Measurements from ENCODE around the gene NSL1.
"Not testable (repeated sequence)": the region's sequence is repeated elsewhere in the genome, so short reads cannot be mapped to it uniquely, and the experiment has no call there.

The NSL1 gene

GRCh38 chr1:212782422-212783154 lies 9.0 kb downstream of the NSL1 start:
- no peak for DNase-seq

- no peak for DNase-seq
These were observed 10.4 kb downstream of the NSL1 start for GRCh38 chr1:212781225-212781624.

- no peak for DNase-seq
These were observed 10.8 kb downstream of the NSL1 start for GRCh38 chr1:212780759-212781158.

- not testable (repeated sequence) for DNase-seq
These were observed 12.5 kb downstream of the NSL1 start for GRCh38 chr1:212779086-212779485.

- no peak for DNase-seq
These were observed 14.4 kb downstream of the NSL1 start for GRCh38 chr1:212777151-212777550.

- DNase-seq, result no peak
These were observed 16.3 kb downstream of the NSL1 start for GRCh38 chr1:212775241-212775640.

GRCh38 chr1:212774584-212774983 lies 17.0 kb downstream of the NSL1 start:
- DNase-seq, result no peak

GRCh38 chr1:212773011-212773410 lies 18.6 kb downstream of the NSL1 start:
- DNase-seq, result no peak

- DNase-seq, result no peak
These were observed 20.2 kb downstream of the NSL1 start for GRCh38 chr1:212771341-212771740.

GRCh38 chr1:212769459-212770167 lies 22.0 kb downstream of the NSL1 start:
- DNase-seq, result no peak

GRCh38 chr1:212766825-212767224 lies 24.8 kb downstream of the NSL1 start:
- DNase-seq, result not testable (repeated sequence)

GRCh38 chr1:212764718-212765281 lies 26.8 kb downstream of the NSL1 start:
- not testable (repeated sequence) for DNase-seq

GRCh38 chr1:212762839-212763238 lies 28.7 kb downstream of the NSL1 start:
- no peak for DNase-seq

- DNase-seq, result no peak
These were observed 29.3 kb downstream of the NSL1 start for GRCh38 chr1:212762234-212762633.

GRCh38 chr1:212760126-212760823 lies 31.3 kb downstream of the NSL1 start:
- peak; percentile 9 for DNase-seq

GRCh38 chr1:212759683-212760082 lies 31.9 kb downstream of the NSL1 start:
- no peak for DNase-seq

GRCh38 chr1:212754680-212755079 lies 36.9 kb downstream of the NSL1 start:
- DNase-seq, result no peak

GRCh38 chr1:212754193-212754592 lies 37.4 kb downstream of the NSL1 start:
- DNase-seq, result no peak

GRCh38 chr1:212753749-212754148 lies 37.8 kb downstream of the NSL1 start:
- DNase-seq, result no peak

GRCh38 chr1:212752934-212753497 lies 38.6 kb downstream of the NSL1 start:
- no peak for DNase-seq

- no peak for DNase-seq
These were observed 39.2 kb downstream of the NSL1 start for GRCh38 chr1:212752252-212752933.

- DNase-seq, result no peak
These were observed 41.6 kb downstream of the NSL1 start for GRCh38 chr1:212749821-212750535.

All from effector CD4-positive, alpha-beta T cell (primary cell).